Spleen (tissue), 7 donors: ENCODE data around the gene EFNA2.

ENCODE experiments used
- CTCF ChIP-seq, 11 experiments: fragments of 200-600 bp in 7 of 11; fragments of 450-650 bp in 4 of 11; sonication (generic) in 4 of 11; IDR thresholded peaks in 8 of 11; conservative IDR thresholded peaks in 3 of 11; 1 replicate in 7 of 11; 2 replicates in 4 of 11; pipeline versions ENCODE4 v1.4.0 to v1.8.0; 2016 to 2021; ENCODE audit warnings: antibody characterized with exemption in 11 of 11, inconsistent platforms in 4 of 11, mild to moderate bottlenecking in 1 of 11
- POLR2A ChIP-seq, 3 donors: fragments of 450-650 bp; IDR thresholded peaks; one replicate each; pipeline ENCODE4 v1.5.1; 2017; ENCODE audit warnings: antibody characterized with exemption in 3 of 3, mild to moderate bottlenecking in 1 of 3
- POLR2AphosphoS5 ChIP-seq, 3 donors: sonication (generic); formaldehyde crosslinking; IDR thresholded peaks; one replicate each; pipeline ENCODE4 v1.5.1; 2017; ENCODE audit warnings: antibody characterized with exemption in 3 of 3
- donor health status: DM: no; HTN: no; CAD: no; lungs with moderate emphysema.
- donor health status: DM: no; HTN: no; CAD: no.
- donor health status: DM: no; HTN: no; CAD: no.

- TF ChIP-seq POLR2A (IDR thresholded peaks at IDR 0.05), result no peak
- TF ChIP-seq CTCF (IDR thresholded peaks at IDR 0.05 in 8 of 11, conservative IDR thresholded peaks at IDR 0.05 in 3 of 11), result no peak
- TF ChIP-seq POLR2AphosphoS5 (IDR thresholded peaks at IDR 0.05), result no peak
Measured at GRCh38 chr19:1327125-1327524, 41.5 kb downstream of the EFNA2 start.
